Measurements from ENCODE around the gene MREG. TPM values are rescaled to one million over a fixed set of nuclear protein-coding genes. Genes with fewer than 3 reads are reported as not detected.

MREG gene
- total and polyA plus RNA-seq, 3 donors from 2014 or later = 3.0 to 5.2 (median 4.3) TPM

DNA sequence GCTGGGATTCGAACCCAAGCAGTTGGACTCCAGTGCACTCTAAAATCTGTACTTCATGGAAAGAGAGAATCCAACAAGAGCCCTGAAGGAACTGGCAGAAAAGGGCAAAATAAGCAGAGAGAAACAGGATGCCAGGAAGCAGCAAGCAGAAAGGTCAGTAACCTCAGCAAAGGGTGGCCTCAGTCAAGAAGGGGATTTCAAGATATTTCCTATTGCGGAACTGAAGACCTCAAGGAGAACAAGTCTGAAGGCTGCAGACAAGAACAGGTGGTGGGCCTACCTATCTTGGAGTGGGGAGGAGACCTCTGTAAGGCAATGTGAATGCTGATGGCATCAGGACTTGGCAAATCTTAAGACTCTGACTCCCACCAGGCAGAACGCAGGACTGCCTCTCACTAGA, 20.1 kb upstream of the MREG start:
- TF ChIP-seq, protein P1, sequence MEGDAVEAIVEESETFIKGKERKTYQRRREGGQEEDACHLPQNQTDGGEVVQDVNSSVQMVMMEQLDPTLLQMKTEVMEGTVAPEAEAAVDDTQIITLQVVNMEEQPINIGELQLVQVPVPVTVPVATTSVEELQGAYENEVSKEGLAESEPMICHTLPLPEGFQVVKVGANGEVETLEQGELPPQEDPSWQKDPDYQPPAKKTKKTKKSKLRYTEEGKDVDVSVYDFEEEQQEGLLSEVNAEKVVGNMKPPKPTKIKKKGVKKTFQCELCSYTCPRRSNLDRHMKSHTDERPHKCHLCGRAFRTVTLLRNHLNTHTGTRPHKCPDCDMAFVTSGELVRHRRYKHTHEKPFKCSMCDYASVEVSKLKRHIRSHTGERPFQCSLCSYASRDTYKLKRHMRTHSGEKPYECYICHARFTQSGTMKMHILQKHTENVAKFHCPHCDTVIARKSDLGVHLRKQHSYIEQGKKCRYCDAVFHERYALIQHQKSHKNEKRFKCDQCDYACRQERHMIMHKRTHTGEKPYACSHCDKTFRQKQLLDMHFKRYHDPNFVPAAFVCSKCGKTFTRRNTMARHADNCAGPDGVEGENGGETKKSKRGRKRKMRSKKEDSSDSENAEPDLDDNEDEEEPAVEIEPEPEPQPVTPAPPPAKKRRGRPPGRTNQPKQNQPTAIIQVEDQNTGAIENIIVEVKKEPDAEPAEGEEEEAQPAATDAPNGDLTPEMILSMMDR (IDR thresholded peaks at IDR 0.05) = no peak
- TF ChIP-seq POLR2A (IDR thresholded peaks at IDR 0.05) = no peak
- no peak overlapping the region for H3K27ac ChIP-seq
- WGBS, 2 donors = 95 to 97% methylated on average over 3 of the region's 3 CpGs
- H3K4me1 ChIP-seq = no peaks in the 10 kb centered on the region
- DNase-seq = no peak
- H3K27me3 ChIP-seq = no peaks in the 10 kb centered on the region
- intact Hi-C loops (cut with DNase I; ENCODE audit: low total_unique reads) = no loop called here
- no peaks in the 10 kb centered on the region for H3K9me3 ChIP-seq
- no peak overlapping the region for H3K4me3 ChIP-seq
- no peaks in the 10 kb centered on the region for H3K36me3 ChIP-seq (ENCODE audit: low read depth, missing control alignments)

DNA sequence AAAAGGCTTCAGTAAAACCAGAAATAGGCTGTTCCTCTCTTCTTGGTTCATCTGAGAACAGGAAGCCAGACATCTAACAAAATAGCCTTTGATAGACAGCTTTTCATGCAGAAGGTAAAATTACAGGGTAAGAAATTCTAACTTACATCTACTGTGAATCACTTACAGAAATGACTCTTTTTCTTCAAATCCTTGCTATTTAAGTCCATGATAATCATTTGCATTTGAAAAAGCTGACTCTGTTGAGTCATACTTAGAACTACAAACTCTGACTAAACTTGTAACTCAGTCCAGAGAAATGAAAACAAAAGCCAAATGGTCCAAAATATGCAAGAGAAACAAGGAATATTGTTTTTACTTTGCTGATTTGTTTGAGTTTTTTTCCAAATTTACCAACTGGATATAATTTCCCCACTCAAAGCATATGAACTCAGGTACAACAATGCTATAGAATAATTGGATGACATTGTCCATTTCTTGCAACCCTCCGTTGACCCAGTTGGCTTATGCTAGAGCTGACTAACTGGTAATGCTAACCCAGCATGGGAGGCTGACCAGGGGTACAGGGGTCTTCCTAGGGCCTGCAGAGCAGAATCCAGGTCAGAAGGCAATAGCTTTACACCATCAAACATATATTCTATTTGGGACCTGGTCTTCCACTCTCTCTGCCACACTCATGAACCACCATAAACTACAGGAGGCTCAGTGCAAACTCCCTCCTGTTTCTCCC, 18.8 kb upstream of the MREG start:
- Histone ChIP-seq H3K27me3 (no peaks in the 10 kb centered on the region), H3K27ac (no peak overlapping the region), H3K9me3 (no peaks in the 10 kb centered on the region), H3K36me3 (ENCODE audit: low read depth, missing control alignments) (no peaks in the 10 kb centered on the region), H3K4me1 (no peaks in the 10 kb centered on the region), H3K4me3 (no peak overlapping the region)
- WGBS, 2 donors = 94 to 100% methylated on average over 1 of the region's 1 CpG
- no peak for DNase-seq
- TF ChIP-seq, protein P1 (IDR thresholded peaks at IDR 0.05) = no peak
- no peak for TF ChIP-seq POLR2A (IDR thresholded peaks at IDR 0.05)
- intact Hi-C loops (cut with DNase I; ENCODE audit: low total_unique reads) = no loop called here

DNA sequence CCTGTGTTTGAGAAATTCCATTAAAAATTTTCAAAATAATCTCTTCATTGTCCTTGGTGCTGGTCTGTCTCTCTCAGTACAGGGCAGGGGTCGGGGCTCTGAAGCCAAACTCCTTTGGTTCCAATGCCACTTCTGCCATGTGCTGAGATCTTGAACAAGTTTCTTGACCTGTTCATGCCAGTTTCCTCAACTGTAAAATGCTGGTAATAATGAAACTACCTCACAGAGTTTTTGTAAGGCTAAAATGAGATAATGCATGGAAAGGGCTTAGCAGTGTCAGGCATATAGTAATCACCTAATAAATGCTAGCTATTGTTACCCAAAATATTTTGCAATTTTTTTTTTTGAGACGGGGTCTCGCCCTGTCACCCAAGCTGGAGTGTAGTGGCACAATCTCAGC, 16.9 kb upstream of the MREG start:
- no peak overlapping the region for H3K4me3 ChIP-seq
- intact Hi-C loops (cut with DNase I; ENCODE audit: low total_unique reads) = no loop called here
- DNase-seq = no peak

DNA sequence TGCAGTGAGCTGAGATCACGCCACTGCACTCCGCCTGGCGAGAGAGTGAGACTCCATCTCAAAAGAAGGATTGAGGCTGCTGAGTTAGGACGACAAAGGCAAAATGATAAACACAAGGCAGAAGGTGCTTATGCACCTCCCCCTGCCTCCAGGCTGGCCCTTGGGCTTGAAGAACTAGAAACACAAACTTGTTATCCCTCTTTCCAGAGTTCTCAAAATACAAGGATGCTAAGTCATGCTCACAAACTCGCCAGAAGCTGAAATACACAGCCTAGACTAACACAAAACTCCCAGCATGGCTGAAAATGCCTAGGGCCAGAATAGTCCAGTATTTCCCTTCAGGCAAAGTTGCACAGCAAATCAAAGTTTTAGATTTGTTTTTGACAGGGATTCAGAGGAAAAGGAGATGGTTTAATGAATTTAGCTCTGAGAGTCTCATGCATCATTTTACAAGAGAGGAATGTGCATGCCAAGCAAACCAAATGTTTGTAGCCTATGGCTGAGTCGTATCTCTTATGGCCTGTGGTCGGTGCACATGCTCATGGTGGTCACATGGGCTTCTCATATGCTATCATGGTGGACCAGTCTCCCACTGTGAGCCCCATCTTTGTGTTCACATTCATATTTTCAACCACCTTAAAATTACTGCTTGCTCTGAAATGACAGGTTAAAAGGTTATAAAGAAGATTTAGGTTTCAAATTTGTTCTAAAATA, 16.2 kb upstream of the MREG start:
- no peak for DNase-seq
- Histone ChIP-seq H3K36me3 (ENCODE audit: low read depth, missing control alignments) (no peaks in the 10 kb centered on the region), H3K4me3 (no peak overlapping the region), H3K4me1 (no peaks in the 10 kb centered on the region), H3K9me3 (no peaks in the 10 kb centered on the region), H3K27me3 (no peaks in the 10 kb centered on the region), H3K27ac (no peak overlapping the region)
- TF ChIP-seq POLR2A (IDR thresholded peaks at IDR 0.05) = no peak
- TF ChIP-seq, protein P1 (IDR thresholded peaks at IDR 0.05) = no peak
- WGBS, 2 donors = 92 to 96% methylated on average over 7 of the region's 7 CpGs
- intact Hi-C loops (cut with DNase I; ENCODE audit: low total_unique reads) = no loop called here

More for the DNA sequence above, 16.9 kb upstream of the MREG start:
- Histone ChIP-seq H3K27ac (no peak overlapping the region), H3K9me3 (no peaks in the 10 kb centered on the region), H3K27me3 (no peaks in the 10 kb centered on the region), H3K36me3 (ENCODE audit: low read depth, missing control alignments) (no peaks in the 10 kb centered on the region), H3K4me1 (no peaks in the 10 kb centered on the region)
- TF ChIP-seq, protein P1 (IDR thresholded peaks at IDR 0.05) = no peak
- TF ChIP-seq POLR2A (IDR thresholded peaks at IDR 0.05) = no peak
- WGBS, 2 donors = 95 to 97% methylated on average over 3 of the region's 3 CpGs

All from testis (tissue), 3 donors.